ENCODE results near the gene CDH26. TPM values are rescaled to one million over a fixed set of nuclear protein-coding genes. Genes with fewer than 3 reads are reported as not detected.

Gene CDH26
- total and polyA plus RNA-seq, 5 donors = 0.39 to 1.7 (median 1.2) TPM

DNA sequence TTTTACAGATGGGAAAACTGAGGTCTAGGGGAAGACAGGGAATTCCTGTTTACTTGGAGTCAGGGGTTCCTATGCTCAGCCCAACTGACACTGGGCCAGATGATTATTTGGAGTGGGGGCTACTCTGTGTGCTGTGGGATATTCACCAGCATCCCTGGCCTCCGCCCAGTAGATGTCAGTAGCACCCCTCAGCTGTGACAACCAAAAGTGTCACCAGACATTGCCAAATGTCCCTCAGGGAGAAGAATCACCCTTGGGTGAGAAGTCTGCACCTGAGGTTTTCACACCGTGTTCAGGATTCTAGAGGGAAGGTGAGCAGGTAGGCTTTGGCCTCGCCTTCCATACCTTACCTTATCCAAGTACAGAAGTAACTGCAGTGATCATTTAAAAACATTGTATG, 27.6 kb downstream of the CDH26 start:
- H3K4me1 ChIP-seq (ENCODE audit: control insufficient read depth, insufficient read depth, low read length) = no peaks in the 10 kb centered on the region
- DNase-seq = peak in 2 of 3 donors; percentile 58 to 63
- no peaks in the 10 kb centered on the region for H3K9me3 ChIP-seq (ENCODE audit: control insufficient read depth, low read length)
- H3K27ac ChIP-seq (ENCODE audit: low read length) = no peak overlapping the region
- no peak overlapping the region for H3K4me3 ChIP-seq (ENCODE audit: low read length)
- no peaks in the 10 kb centered on the region for H3K27me3 ChIP-seq (ENCODE audit: control insufficient read depth, insufficient read depth)
- WGBS = 80% methylated on average over 3 of the region's 3 CpGs
- ATAC-seq = peak in 1 of 2 donors; percentile 51
- intact Hi-C loops (cut with DNase I) = no loop called here

GRCh38 chr20:59987135-59987534, 28.9 kb downstream of the CDH26 start:
- Histone ChIP-seq H3K9me3 (ENCODE audit: control insufficient read depth, low read length) (no peaks in the 10 kb centered on the region), H3K27me3 (ENCODE audit: control insufficient read depth, insufficient read depth) (no peaks in the 10 kb centered on the region), H3K27ac (ENCODE audit: low read length) (no peak overlapping the region), H3K4me1 (ENCODE audit: control insufficient read depth, insufficient read depth, low read length) (no peaks in the 10 kb centered on the region), H3K4me3 (ENCODE audit: low read length) (no peak overlapping the region)
- intact Hi-C loops (cut with DNase I) = no loop called here
- ATAC-seq (no peak), DNase-seq (no peak)
- 85% methylated on average over 7 of the region's 7 CpGs for WGBS

DNA sequence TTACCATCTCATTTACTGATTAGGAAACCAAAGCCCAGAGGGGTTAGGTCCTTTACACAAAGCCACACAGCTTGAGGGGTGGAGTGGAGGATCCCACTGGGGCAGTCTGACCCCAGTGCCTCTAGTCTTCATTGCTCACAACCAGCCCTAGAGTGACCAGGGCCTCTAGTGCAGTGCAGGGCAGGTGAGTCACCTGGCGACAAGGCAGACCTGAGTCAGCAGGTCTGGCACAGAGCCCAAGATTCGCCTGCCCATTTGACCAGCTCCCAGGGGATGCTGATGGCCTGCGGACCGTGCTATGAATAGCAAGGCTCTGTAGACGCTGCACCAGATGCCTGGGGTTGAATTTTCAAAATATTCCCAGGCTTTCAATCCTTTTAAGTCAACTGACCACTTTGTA, 29.9 kb downstream of the CDH26 start:
- intact Hi-C loops (cut with DNase I) = no loop called here
- no peaks in the 10 kb centered on the region for H3K4me1 ChIP-seq (ENCODE audit: control insufficient read depth, insufficient read depth, low read length)
- H3K27ac ChIP-seq (ENCODE audit: low read length) = no peak overlapping the region
- WGBS = 64% methylated on average over 5 of the region's 5 CpGs
- DNase-seq (no peak), ATAC-seq (no peak)
- H3K9me3 ChIP-seq (ENCODE audit: control insufficient read depth, low read length) = no peaks in the 10 kb centered on the region
- no peak overlapping the region for H3K4me3 ChIP-seq (ENCODE audit: low read length)
- H3K27me3 ChIP-seq (ENCODE audit: control insufficient read depth, insufficient read depth) = no peaks in the 10 kb centered on the region

GRCh38 chr20:59992526-59993084, 34.4 kb downstream of the CDH26 start:
- no peak for DNase-seq
- ATAC-seq = no peak
- intact Hi-C loops (cut with DNase I) = no loop called here
- Histone ChIP-seq H3K9me3 (ENCODE audit: control insufficient read depth, low read length) (no peaks in the 10 kb centered on the region), H3K4me3 (ENCODE audit: low read length) (no peak overlapping the region), H3K27ac (ENCODE audit: low read length) (no peak overlapping the region), H3K4me1 (ENCODE audit: control insufficient read depth, insufficient read depth, low read length) (peaks cover 9% of the 10 kb centered on the region), H3K27me3 (ENCODE audit: control insufficient read depth, insufficient read depth) (no peaks in the 10 kb centered on the region)
- 76% methylated on average over 4 of the region's 4 CpGs for WGBS

DNA sequence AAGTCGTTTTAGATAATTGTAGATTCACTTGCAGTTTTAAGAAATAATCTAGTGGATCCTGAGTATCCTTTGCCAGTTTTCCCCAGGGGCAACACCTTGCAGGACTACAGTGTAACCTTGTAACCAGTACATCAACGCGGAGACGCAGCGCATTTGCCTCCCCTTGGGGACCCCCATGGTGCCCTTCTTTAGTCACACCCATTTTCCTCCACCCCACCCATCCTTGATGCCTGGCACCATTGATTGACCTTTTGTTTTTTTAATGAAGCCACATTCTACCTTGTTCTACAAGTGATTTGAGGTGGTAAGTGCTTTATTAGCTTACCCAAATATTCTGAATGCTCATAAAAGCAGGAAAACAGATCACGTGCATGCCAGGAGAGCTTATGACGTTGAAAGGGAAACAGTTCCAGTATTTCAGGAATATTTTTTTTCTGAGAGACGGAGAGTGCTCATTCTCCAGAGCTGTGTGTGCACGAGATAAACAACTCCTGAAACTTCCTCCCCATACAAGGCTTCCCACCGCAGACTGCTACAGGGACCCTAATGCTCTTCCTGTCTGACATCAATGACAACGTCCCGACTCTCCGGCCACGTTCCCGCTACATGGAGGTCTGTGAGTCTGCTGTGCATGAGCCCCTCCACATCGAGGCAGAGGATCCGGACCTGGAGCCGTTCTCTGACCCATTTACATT, 35.7 kb downstream of the CDH26 start:
- Histone ChIP-seq H3K4me1 (ENCODE audit: control insufficient read depth, insufficient read depth, low read length) (peaks cover 9% of the 10 kb centered on the region), H3K27me3 (ENCODE audit: control insufficient read depth, insufficient read depth) (no peaks in the 10 kb centered on the region), H3K27ac (ENCODE audit: low read length) (no peak overlapping the region), H3K9me3 (ENCODE audit: control insufficient read depth, low read length) (no peaks in the 10 kb centered on the region), H3K4me3 (ENCODE audit: low read length) (peak overlapping the region; percentile 9)
- intact Hi-C loops (cut with DNase I) = no loop called here
- DNase-seq = no peak
- 28% methylated on average over 18 of the region's 18 CpGs for WGBS
- ATAC-seq = no peak

DNA sequence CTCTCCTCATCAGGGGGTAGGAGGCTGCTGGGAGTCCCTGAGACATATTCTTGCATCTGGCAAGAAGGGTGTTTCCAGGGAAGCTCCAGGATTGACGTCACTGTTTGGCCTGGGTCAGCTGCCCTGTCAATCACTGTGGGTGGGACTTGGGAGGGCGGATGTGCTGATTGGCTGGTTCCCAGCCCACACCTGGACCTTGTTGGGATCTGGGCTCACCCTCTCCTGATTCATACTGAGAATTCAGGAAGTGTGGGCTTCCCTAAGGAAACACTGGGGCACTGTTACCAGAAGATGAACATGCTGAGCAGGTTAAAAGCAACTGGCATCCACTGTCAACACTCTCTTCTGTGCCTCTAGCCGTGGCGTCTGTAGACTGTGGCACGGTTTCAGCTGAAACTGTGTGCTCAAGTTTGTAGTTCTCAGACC, 36.5 kb downstream of the CDH26 start:
- intact Hi-C loops (cut with DNase I) = no loop called here
- Histone ChIP-seq H3K27me3 (ENCODE audit: control insufficient read depth, insufficient read depth) (no peaks in the 10 kb centered on the region), H3K9me3 (ENCODE audit: control insufficient read depth, low read length) (no peaks in the 10 kb centered on the region), H3K27ac (ENCODE audit: low read length) (no peak overlapping the region), H3K4me3 (ENCODE audit: low read length) (peak overlapping the region; percentile 9), H3K4me1 (ENCODE audit: control insufficient read depth, insufficient read depth, low read length) (peaks cover 9% of the 10 kb centered on the region)
- ATAC-seq = peak; percentile 54 to 72
- WGBS = 36% methylated on average over 5 of the region's 5 CpGs
- DNase-seq = peak; percentile 36 to 67 (median 64)

GRCh38 chr20:59996108-59996507, 37.9 kb downstream of the CDH26 start:
- H3K4me3 ChIP-seq (ENCODE audit: low read length) = no peak overlapping the region
- 95% methylated on average over 1 of the region's 1 CpG for WGBS

GRCh38 chr20:59997896-59998295, 39.7 kb downstream of the CDH26 start:
- Histone ChIP-seq H3K9me3 (ENCODE audit: control insufficient read depth, low read length) (no peaks in the 10 kb centered on the region), H3K4me3 (ENCODE audit: low read length) (no peak overlapping the region), H3K27ac (ENCODE audit: low read length) (no peak overlapping the region), H3K27me3 (ENCODE audit: control insufficient read depth, insufficient read depth) (no peaks in the 10 kb centered on the region), H3K4me1 (ENCODE audit: control insufficient read depth, insufficient read depth, low read length) (peaks cover 9% of the 10 kb centered on the region)
- intact Hi-C loops (cut with DNase I) = no loop called here
- no peak for DNase-seq
- ATAC-seq = no peak
- 86% methylated on average over 2 of the region's 2 CpGs for WGBS

More at GRCh38 chr20:59996108-59996507, 37.9 kb downstream of the CDH26 start:
- ATAC-seq (no peak), DNase-seq (no peak)
- Histone ChIP-seq H3K4me1 (ENCODE audit: control insufficient read depth, insufficient read depth, low read length) (peaks cover 9% of the 10 kb centered on the region), H3K27me3 (ENCODE audit: control insufficient read depth, insufficient read depth) (no peaks in the 10 kb centered on the region), H3K9me3 (ENCODE audit: control insufficient read depth, low read length) (no peaks in the 10 kb centered on the region), H3K27ac (ENCODE audit: low read length) (no peak overlapping the region)
- intact Hi-C loops (cut with DNase I) = no loop called here

DNA sequence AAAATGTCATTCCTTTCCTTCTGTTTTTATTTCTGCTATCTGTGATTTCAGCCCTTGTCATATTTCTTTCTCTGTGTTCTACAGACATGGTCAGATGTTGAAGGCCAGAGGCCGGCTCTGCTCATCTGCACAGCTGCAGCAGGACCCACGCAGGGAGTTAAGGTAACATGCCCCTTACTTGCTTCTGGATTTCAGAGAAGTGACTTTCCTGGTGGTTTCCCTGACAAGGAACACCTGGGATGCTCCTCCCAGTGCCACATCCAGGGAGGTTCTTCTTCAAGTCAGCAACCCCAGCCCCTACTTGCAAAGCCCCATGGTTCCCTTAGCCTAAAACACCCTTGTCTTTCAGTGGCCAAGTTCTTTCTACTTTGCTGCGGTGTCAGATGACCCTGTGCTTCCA, 41.3 kb downstream of the CDH26 start:
- Histone ChIP-seq H3K4me3 (ENCODE audit: low read length) (no peak overlapping the region), H3K4me1 (ENCODE audit: control insufficient read depth, insufficient read depth, low read length) (peaks cover 5% of the 10 kb centered on the region), H3K9me3 (ENCODE audit: control insufficient read depth, low read length) (no peaks in the 10 kb centered on the region), H3K27me3 (ENCODE audit: control insufficient read depth, insufficient read depth) (no peaks in the 10 kb centered on the region), H3K27ac (ENCODE audit: low read length) (no peak overlapping the region)
- ATAC-seq (no peak), DNase-seq (no peak)
- intact Hi-C loops (cut with DNase I) = no loop called here
- WGBS = 95% methylated on average over 3 of the region's 3 CpGs

GRCh38 chr20:60000271-60001042, 42.2 kb downstream of the CDH26 start:
- Histone ChIP-seq H3K4me1 (ENCODE audit: control insufficient read depth, insufficient read depth, low read length) (no peaks in the 10 kb centered on the region), H3K9me3 (ENCODE audit: control insufficient read depth, low read length) (no peaks in the 10 kb centered on the region), H3K27ac (ENCODE audit: low read length) (no peak overlapping the region), H3K4me3 (ENCODE audit: low read length) (no peak overlapping the region), H3K27me3 (ENCODE audit: control insufficient read depth, insufficient read depth) (no peaks in the 10 kb centered on the region)
- WGBS = 82% methylated on average over 8 of the region's 8 CpGs
- DNase-seq (no peak), ATAC-seq (no peak)
- intact Hi-C loops (cut with DNase I) = no loop called here

GRCh38 chr20:60001108-60001507, 42.9 kb downstream of the CDH26 start:
- DNase-seq = no peak
- Histone ChIP-seq H3K4me1 (ENCODE audit: control insufficient read depth, insufficient read depth, low read length) (no peaks in the 10 kb centered on the region), H3K9me3 (ENCODE audit: control insufficient read depth, low read length) (no peaks in the 10 kb centered on the region), H3K27me3 (ENCODE audit: control insufficient read depth, insufficient read depth) (no peaks in the 10 kb centered on the region), H3K27ac (ENCODE audit: low read length) (no peak overlapping the region), H3K4me3 (ENCODE audit: low read length) (no peak overlapping the region)
- ATAC-seq = no peak
- 61% methylated on average over 11 of the region's 11 CpGs for WGBS
- intact Hi-C loops (cut with DNase I) = no loop called here
